HG02571 (cell line): ENCODE measurements around the gene EBF3.

Experiments used
- ATAC-seq: cut with Tn5 transposase; IDR thresholded peaks from one replicate; pipeline ENCODE4 v1.9.1; 2021; ENCODE audit warnings: mild to moderate bottlenecking, moderate library complexity; ENCODE audit not compliant: unreplicated experiment

Gene EBF3

DNA sequence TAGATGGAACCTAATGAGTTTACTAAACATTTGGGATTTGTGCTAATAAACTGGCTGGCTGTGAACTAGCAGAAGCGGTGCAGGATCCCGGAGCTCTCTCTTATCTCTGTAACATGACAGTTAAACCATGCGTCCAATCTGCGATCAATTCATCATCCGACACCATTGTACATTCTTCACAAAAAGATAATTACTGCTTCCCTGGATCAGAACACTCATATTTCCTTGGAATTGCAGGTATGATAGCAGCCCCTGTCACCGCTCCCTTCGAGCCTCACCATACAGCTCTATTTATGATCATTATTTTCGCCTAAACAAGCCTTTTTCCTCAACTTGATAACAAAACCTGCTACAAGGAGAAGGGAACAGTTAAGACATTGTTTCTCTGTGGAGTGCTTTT lies 18.5 kb downstream of the EBF3 start:
- no peak for ATAC-seq

GRCh38 chr10:129945064-129945463 lies 19.0 kb downstream of the EBF3 start:
- no peak for ATAC-seq

GRCh38 chr10:129944456-129944855 lies 19.6 kb downstream of the EBF3 start:
- ATAC-seq = no peak

GRCh38 chr10:129942936-129943715 lies 20.9 kb downstream of the EBF3 start:
- ATAC-seq = no peak

DNA sequence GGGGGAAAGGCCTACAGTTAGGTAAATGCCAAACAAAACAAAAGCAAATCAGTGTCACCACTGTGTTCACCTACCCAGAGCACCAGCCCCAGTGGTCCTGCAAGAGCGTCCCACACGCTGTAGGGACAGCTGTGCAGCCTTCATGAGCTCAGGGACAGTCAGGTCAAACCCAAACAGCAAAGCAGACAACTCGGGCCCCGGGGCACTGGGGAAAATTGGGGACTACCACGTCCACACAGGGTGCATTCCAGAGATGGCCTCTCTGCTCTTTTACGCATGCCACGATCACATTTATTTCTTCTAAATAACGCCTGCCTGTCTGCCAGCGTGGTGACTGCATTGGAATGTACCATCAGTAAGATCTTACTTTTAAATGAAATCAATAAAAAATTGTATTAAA lies 21.7 kb downstream of the EBF3 start:
- no peak for ATAC-seq

DNA sequence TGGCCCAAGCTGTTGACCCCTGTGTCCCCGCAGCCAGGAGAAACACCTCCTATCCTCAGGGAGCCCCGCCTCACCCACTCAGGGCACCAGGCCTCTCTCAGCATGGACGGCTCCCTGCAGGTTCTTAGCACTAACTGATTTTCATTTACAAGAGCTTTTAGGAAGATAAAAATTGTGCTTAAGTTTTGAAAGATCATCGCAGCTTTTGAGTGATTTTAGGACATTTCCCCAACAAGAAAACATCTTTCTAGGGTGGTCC lies 22.1 kb downstream of the EBF3 start:
- no peak for ATAC-seq

GRCh38 chr10:129941199-129942018 lies 22.7 kb downstream of the EBF3 start:
- ATAC-seq = no peak

DNA sequence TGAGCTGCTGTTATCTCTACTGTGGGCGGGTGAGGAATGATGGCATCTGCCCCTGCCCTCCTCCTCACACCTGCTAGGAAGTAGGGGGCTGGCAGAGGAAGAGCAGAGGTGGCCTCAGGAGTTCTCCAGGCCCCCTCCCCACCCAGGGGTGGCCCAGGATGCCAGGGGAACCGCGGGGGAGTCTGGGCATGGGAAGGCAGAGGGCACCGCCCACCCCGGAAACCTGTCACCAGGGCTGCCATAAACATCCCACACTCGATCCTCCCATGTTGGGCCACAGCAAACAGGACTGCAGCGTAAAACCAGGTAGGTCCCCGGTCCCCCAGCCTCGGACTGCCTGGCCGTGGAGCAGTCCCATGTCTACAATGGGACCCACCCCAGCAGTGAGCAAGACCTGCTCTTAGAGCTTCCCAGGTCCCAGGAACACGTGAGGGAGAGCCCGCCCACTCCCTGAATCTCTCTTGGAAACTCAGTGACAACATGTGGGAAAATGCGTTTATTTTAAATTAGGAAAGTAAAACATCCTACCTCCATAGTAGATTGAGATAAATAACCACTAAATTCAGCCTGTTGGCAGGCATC lies 23.4 kb downstream of the EBF3 start:
- no peak for ATAC-seq

- no peak for ATAC-seq
Measured at GRCh38 chr10:129939416-129940275, 24.4 kb downstream of the EBF3 start.

DNA sequence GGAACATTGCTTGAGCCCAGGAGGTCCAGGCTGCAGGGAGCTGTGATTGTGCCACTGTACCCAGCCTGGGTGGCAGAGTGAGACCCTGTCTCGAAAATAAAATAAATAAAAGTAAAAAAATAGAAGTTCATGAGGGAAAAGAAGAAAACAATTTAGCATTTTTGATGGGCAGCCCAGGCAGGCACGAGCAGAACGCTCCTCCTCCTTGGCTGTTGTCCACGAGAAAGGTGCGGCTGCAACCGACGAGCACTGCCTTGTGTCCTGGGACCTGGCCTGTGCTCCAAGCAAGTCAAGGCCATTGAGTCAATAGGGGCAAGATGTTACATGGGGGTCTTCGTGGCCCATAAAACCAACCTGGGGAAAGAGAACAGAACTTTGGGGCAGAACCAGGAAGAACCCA lies 25.6 kb downstream of the EBF3 start:
- ATAC-seq = no peak

DNA sequence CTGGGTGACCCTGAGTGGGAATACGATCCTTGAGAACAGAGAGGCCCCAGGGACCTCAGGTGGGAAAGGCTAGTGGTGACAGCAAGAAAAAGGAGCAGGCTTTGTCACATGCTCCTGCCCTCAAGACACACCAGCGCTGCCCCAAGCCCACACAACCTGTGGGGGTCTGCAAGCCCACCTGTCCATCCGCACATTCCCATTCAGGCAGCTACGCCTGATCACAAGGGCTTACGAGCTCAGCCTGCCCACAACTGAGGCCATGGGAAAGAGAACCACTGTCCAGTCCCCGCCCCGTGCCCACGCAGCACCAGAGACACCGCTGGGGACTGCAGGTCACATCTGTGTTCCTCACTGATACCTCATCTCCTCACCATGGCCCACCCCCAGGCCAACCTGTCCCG lies 26.7 kb downstream of the EBF3 start:
- no peak for ATAC-seq

GRCh38 chr10:129936923-129937300 lies 27.2 kb downstream of the EBF3 start:
- ATAC-seq = no peak

- ATAC-seq = no peak
Measured at GRCh38 chr10:129936266-129936922, 27.7 kb downstream of the EBF3 start.

DNA sequence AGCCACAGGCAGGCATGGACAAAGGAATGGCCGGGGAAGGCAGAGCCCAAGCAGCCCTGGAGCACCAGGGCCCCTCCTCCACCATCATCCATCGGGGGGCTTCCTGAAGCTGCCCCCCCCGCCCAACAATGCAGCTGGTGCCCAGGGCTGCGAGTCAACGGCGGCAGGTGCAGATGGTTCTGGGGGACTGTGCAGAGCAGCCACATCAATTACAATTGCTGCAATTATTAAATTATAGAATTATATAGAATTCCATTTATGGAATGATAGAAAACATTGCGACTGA lies 28.3 kb downstream of the EBF3 start:
- no peak for ATAC-seq

GRCh38 chr10:129935102-129935866 lies 28.8 kb downstream of the EBF3 start:
- ATAC-seq = no peak

- no peak for ATAC-seq
Measured at GRCh38 chr10:129934196-129934925, 29.7 kb downstream of the EBF3 start.

- ATAC-seq = no peak
Measured at GRCh38 chr10:129933456-129934092, 30.5 kb downstream of the EBF3 start.

DNA sequence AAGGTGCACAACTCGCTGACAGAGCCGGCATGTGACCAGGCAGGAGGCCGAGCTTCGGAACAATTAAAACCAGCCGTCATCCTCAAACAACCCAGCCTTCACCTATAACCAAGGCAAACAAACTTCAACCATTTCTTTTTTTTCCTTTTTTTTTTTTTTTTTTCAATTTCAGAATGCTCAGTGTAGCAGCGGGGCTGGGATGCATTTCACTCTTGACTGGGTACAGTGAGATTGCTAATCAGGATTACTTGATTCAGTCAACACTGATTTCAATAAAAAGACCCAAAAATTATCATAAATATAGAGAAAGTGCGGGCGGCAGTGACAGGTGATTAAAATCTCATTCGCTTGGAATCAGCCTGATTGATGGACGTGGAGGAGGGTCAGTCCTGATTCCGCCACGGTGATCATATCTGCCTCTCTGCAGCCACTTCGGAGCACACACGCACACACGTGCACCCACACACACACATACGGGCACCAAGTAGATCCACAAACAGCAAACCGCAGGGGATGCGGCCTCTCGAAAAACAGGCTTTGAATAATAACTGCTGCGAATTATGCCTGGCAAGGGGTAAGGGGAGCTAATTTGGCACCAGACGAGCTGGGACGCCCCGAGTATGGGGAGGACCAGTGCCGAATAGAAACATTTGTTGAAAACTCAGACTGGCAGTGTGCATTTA lies 31.2 kb downstream of the EBF3 start:
- ATAC-seq = no peak

DNA sequence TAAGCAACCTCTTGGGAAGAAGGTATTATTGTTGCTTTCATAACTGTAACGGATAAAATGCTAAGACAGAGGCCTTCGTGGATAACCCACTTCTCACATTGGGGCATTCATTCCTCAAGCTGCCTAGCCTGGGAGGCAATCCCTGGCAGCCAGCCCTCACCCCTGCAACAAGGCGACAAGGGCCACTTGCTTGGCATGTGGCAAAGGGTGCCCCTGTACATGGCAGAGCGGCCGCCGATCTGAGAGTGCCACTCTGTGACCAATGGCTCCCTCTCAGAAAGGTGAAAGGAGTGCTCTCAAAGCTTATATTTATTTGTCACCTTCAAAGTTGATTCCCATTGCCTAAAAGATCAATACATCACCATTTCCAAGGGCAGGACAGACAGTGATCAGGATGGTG lies 31.9 kb downstream of the EBF3 start:
- ATAC-seq = no peak
